ENCODE results near the gene DMTF1.
"Not testable (repeated sequence)": the region's sequence is repeated elsewhere in the genome, so short reads cannot be mapped to it uniquely, and the experiment has no call there.

GRCh38 chr7:87203929-87204328 is 51.7 kb downstream of the DMTF1 start:
- not testable (repeated sequence) for TF ChIP-seq CTCF (IDR thresholded peaks at IDR 0.05 in 2 of 3, conservative IDR thresholded peaks at IDR 0.05 in 1 of 3; ENCODE audit: borderline replicate concordance in 1 of 3, insufficient read depth in 1 of 3, low read depth in 2 of 3, low read length in 2 of 3); RAD21 (IDR thresholded peaks at IDR 0.05; ENCODE audit: low read depth); REST (IDR thresholded peaks at IDR 0.05; ENCODE audit: low read depth); POLR2AphosphoS5 (IDR thresholded peaks at IDR 0.05; ENCODE audit: low read depth, low read length); POLR2A (IDR thresholded peaks at IDR 0.05; ENCODE audit: borderline replicate concordance, extremely low read depth, insufficient read depth, insufficient read length); CBX3 (IDR thresholded peaks at IDR 0.05; ENCODE audit: low read depth)
